Suprapubic skin (tissue), 3 donors: ENCODE measurements around the gene PLXNC1.

Experiments used
- CTCF ChIP-seq, 2 donors: fragments of 200-600 bp in 1 of 2; fragments of 450-650 bp in 1 of 2; sonication (generic) in 1 of 2; IDR thresholded peaks; one replicate each; pipeline ENCODE4 v1.5.1; 2016 to 2019; ENCODE audit warnings: antibody characterized with exemption in 2 of 2, mild to moderate bottlenecking in 1 of 2, moderate library complexity in 1 of 2
- POLR2A ChIP-seq, 2 donors: fragments of 450-650 bp; IDR thresholded peaks; one replicate each; pipeline ENCODE4 v1.6.1; 2017; ENCODE audit warnings: antibody characterized with exemption in 2 of 2, mild to moderate bottlenecking in 2 of 2, moderate library complexity in 2 of 2

- no peak for TF ChIP-seq CTCF (IDR thresholded peaks at IDR 0.05)
- TF ChIP-seq POLR2A (IDR thresholded peaks at IDR 0.05) = no peak
Measured at GRCh38 chr12:94261119-94261518, 112.7 kb downstream of the PLXNC1 start.
